Activated naive CD8-positive, alpha-beta T cell treated with anti-CD3 and anti-CD28 coated beads, Interleukin-2, amount 50 U/mL, for 24 hours (primary cell): ENCODE measurements around the gene ZNF277.
"Not testable (repeated sequence)": the region's sequence is repeated elsewhere in the genome, so short reads cannot be mapped to it uniquely, and the experiment has no call there.

Source experiments
- ATAC-seq: fragments of 150-1000 bp; cut with Tn5 transposase; one replicate; pipeline ENCODE4 v1.10.0; 2021
- DNase-seq: peaks from one replicate; pipeline ENCODE4 v3.0.0; 2021
- H3K27ac Mint-ChIP-seq: one replicate; pipeline ENCODE4 v1.8.0; 2021; ENCODE audit warnings: mild to moderate bottlenecking, mixed read lengths
- H3K27me3 Mint-ChIP-seq: one replicate; pipeline ENCODE4 v1.8.0; 2021; ENCODE audit warnings: mixed read lengths
- H3K36me3 Mint-ChIP-seq: one replicate; pipeline ENCODE4 v1.8.0; 2021; ENCODE audit warnings: low read depth, mixed read lengths
- H3K4me1 Mint-ChIP-seq: one replicate; pipeline ENCODE4 v1.8.0; 2021; ENCODE audit warnings: mixed read lengths
- H3K4me3 Mint-ChIP-seq: one replicate; pipeline ENCODE4 v1.8.0; 2021; ENCODE audit warnings: mild to moderate bottlenecking, moderate library complexity, mixed read lengths
- H3K9me3 Mint-ChIP-seq: one replicate; pipeline ENCODE4 v1.8.0; 2021; ENCODE audit warnings: mixed read lengths

ZNF277 gene

DNA sequence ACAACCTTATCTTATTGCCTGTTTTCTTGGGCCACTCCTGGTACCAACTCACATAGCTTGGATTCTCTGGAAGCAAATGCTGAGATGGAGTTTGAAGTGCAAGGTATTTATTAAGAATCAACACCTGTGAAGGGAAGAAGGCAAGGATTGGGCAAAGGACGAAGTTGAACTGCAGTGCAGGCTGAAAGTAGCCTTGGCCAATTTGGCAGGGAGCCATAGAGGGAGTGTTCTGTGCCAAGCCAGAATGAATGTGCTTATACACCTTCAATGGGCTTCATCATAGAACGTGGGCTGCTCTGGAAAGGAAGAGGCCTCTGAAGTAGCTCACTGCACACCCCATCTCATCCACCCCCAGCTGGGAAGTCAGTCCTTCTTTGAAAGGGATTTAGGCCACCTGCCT, 163.9 kb downstream of the ZNF277 start:
- no peak for ATAC-seq
- Mint-ChIP-seq H3K4me1 (no peaks in the 10 kb centered on the region), H3K27me3 (no peaks in the 10 kb centered on the region), H3K36me3 (no peaks in the 10 kb centered on the region), H3K4me3 (no peak overlapping the region), H3K27ac (no peak overlapping the region), H3K9me3 (no peaks in the 10 kb centered on the region)
- DNase-seq: no peak

DNA sequence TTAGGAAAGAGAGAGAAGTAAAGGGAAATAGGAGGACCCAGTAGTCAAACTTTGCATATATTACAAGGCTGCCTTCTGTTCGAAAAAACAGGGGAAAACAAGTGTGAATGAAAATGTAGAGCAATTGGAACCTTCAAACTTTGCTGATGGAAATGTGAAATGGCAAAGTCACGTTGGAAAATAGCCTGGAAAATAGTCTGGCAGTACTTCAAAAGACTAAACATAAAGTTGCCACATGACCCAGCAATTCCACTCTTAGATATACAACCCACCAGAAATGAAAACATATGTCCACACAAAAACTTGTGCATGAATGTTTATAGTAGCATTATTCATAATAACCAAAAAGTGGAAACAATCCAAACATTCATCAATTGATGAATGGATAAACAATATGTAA, 165.2 kb downstream of the ZNF277 start:
- DNase-seq (no peak), ATAC-seq (no peak)
- H3K4me1 Mint-ChIP-seq: no peaks in the 10 kb centered on the region
- no peak overlapping the region for H3K27ac Mint-ChIP-seq
- H3K27me3 Mint-ChIP-seq: no peaks in the 10 kb centered on the region
- no peaks in the 10 kb centered on the region for H3K9me3 Mint-ChIP-seq
- no peak overlapping the region for H3K4me3 Mint-ChIP-seq
- H3K36me3 Mint-ChIP-seq: no peaks in the 10 kb centered on the region

DNA sequence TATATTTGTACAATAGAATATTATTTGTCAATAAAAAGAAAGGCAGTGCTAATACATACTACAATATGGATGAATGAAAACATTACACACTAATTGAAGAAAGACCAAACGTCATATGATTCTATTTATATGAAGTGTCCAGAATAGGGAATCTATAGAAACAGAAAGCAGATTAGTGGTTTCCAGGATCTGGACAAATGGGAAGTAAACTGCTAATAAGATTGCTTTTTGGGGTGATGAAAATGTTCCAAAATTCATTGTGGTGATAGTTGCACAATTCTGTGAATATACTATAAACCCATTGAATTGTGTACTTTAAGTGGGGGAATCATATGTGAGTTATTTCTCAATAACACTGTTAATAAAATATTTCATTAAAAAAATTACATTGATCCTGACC, 165.6 kb downstream of the ZNF277 start:
- Mint-ChIP-seq H3K36me3 (no peaks in the 10 kb centered on the region), H3K27me3 (no peaks in the 10 kb centered on the region), H3K27ac (no peak overlapping the region), H3K4me3 (no peak overlapping the region), H3K4me1 (no peaks in the 10 kb centered on the region), H3K9me3 (no peaks in the 10 kb centered on the region)
- no peak for ATAC-seq
- no peak for DNase-seq

DNA sequence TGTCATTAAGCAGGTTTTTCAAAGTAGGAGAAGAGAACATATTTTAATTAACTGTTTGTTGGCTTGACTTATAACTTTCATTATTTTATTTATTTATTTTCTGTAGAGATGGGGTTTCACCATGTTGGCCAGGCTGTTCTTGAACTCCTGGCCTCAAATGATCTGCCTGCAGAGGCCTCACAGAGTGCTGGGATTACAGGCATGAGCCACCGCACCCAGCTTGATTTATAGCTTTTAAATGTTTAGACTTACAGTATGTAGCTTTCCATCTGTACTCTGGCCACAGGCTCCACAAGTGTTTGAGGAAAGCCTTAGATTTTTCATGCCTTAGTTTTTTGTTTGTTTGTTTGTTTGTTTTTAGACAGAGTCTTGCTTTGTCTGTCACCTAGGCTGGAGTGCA, 171.1 kb downstream of the ZNF277 start:
- Mint-ChIP-seq H3K9me3 (no peaks in the 10 kb centered on the region), H3K4me3 (no peak overlapping the region), H3K4me1 (no peaks in the 10 kb centered on the region), H3K27ac (no peak overlapping the region), H3K36me3 (no peaks in the 10 kb centered on the region), H3K27me3 (no peaks in the 10 kb centered on the region)
- DNase-seq (no peak), ATAC-seq (no peak)

GRCh38 chr7:112381311-112382091, 175.0 kb downstream of the ZNF277 start:
- Mint-ChIP-seq H3K4me3 (no peak overlapping the region), H3K9me3 (no peaks in the 10 kb centered on the region), H3K4me1 (peaks cover 7% of the 10 kb centered on the region), H3K36me3 (no peaks in the 10 kb centered on the region), H3K27me3 (no peaks in the 10 kb centered on the region), H3K27ac (no peak overlapping the region)
- ATAC-seq (no peak), DNase-seq (no peak)

GRCh38 chr7:112383671-112384417, 177.3 kb downstream of the ZNF277 start:
- ATAC-seq: no peak
- DNase-seq: no peak
- H3K36me3 Mint-ChIP-seq: no peaks in the 10 kb centered on the region

DNA sequence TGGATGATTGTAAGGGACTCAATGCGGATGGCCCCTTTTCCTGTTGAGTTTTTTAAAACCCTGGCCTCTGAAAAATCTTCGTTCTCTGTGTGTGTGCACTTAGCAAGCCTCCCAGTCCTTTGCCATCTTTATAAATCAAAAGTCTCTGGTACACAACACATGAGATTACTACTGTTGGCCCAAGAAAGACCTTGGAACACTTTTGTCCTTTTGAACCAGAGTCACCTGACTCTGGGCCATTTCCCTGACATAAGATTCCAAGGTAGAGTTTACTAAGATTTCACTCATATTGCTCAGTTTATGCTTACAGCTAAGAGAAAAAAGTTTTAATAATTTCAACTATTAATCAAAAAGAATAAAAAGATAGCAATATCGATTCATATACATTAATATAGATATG, 179.0 kb downstream of the ZNF277 start:
- Mint-ChIP-seq H3K27me3 (no peaks in the 10 kb centered on the region), H3K27ac (no peak overlapping the region), H3K4me3 (no peak overlapping the region), H3K36me3 (no peaks in the 10 kb centered on the region), H3K4me1 (peaks cover 7% of the 10 kb centered on the region), H3K9me3 (no peaks in the 10 kb centered on the region)
- no peak for ATAC-seq
- no peak for DNase-seq

More at GRCh38 chr7:112383671-112384417, 177.3 kb downstream of the ZNF277 start:
- Mint-ChIP-seq H3K27me3 (no peaks in the 10 kb centered on the region), H3K4me1 (peaks cover 7% of the 10 kb centered on the region), H3K9me3 (no peaks in the 10 kb centered on the region), H3K27ac (peak overlapping the region; percentile 15), H3K4me3 (no peak overlapping the region)

DNA sequence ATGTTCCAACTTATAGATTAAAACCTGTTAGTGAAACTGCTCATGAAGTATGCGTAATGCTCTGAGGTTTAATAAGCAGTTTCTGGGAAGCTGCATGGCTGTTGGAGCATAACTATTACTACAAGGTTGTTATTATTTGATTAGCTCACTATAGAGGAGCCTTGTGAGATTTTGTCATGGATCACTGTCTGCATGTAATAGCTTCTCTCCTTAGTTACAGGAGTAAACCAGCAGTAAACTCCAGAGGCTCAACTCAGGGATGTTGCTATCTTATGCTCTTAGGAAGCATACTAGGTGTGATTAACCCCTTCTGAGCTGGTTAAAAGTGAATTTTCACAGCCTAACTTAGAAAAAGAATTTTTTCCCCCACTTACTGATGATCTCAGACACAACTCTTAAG, 180.1 kb downstream of the ZNF277 start:
- Mint-ChIP-seq H3K36me3 (no peaks in the 10 kb centered on the region), H3K27me3 (no peaks in the 10 kb centered on the region), H3K4me1 (peaks cover 7% of the 10 kb centered on the region), H3K27ac (no peak overlapping the region), H3K4me3 (no peak overlapping the region), H3K9me3 (no peaks in the 10 kb centered on the region)
- DNase-seq (no peak), ATAC-seq (no peak)

- no peaks in the 10 kb centered on the region for H3K36me3 Mint-ChIP-seq
- H3K4me1 Mint-ChIP-seq: peaks cover 12% of the 10 kb centered on the region
- no peak overlapping the region for H3K27ac Mint-ChIP-seq
- no peaks in the 10 kb centered on the region for H3K9me3 Mint-ChIP-seq
- H3K4me3 Mint-ChIP-seq: no peak overlapping the region
- ATAC-seq: no peak
- no peak for DNase-seq
- H3K27me3 Mint-ChIP-seq: no peaks in the 10 kb centered on the region
Measured at GRCh38 chr7:112390167-112390566, 183.7 kb downstream of the ZNF277 start.

GRCh38 chr7:112391079-112391821, 184.8 kb downstream of the ZNF277 start:
- not testable (repeated sequence) for H3K9me3 Mint-ChIP-seq

DNA sequence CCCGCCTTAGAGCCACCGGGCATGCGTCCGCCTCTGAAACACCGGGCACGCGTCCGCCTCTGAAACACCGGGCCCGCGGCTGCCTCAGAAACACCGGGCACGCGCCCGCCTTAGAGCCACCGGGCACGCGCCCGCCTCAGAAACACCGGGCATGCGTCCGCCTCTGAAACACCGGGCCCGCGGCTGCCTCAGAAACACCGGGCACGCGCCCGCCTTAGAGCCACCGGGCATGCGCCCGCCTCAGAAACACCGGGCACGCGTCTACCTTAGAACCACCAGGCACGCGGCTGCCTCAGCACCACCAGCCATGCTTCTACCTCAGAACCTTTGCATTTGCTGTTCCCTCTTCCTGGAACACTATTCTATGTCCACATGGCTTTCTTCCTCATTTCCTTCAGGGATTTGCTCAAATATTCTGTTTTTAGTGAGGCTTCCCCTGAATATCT, 185.4 kb downstream of the ZNF277 start:
- H3K36me3 Mint-ChIP-seq, H3K9me3 Mint-ChIP-seq, H3K27me3 Mint-ChIP-seq: not testable (repeated sequence)
- peaks cover 12% of the 10 kb centered on the region for H3K4me1 Mint-ChIP-seq
- H3K4me3 Mint-ChIP-seq: peak overlapping the region; percentile 79
- ATAC-seq (peak; percentile 60), DNase-seq (peak; percentile 66)
- H3K27ac Mint-ChIP-seq: peak overlapping the region; percentile 84

More at GRCh38 chr7:112391079-112391821, 184.8 kb downstream of the ZNF277 start:
- ATAC-seq, H3K36me3 Mint-ChIP-seq, H3K27me3 Mint-ChIP-seq, H3K27ac Mint-ChIP-seq: not testable (repeated sequence)
- Mint-ChIP-seq H3K4me3 (peak overlapping the region; percentile 71), H3K4me1 (peaks cover 12% of the 10 kb centered on the region)
- peak; percentile 34 for DNase-seq
